Hepatocyte (in vitro differentiated cells): ENCODE results near the gene CHD1.

Experiments
- EZH2 ChIP-seq: fragments of 200-600 bp; sonication (generic); IDR thresholded peaks from 2 replicates; pipeline ENCODE4 v1.6.1; 2016; ENCODE audit warnings: antibody characterized with exemption, mild to moderate bottlenecking, borderline replicate concordance
- EZH2phosphoT487 ChIP-seq: fragments of 200-600 bp; sonication (generic); IDR thresholded peaks from one replicate; pipeline ENCODE4 v1.6.1; 2018; ENCODE audit warnings: antibody characterized with exemption, mild to moderate bottlenecking, low read depth, moderate library complexity; ENCODE audit not compliant: unreplicated experiment, severe bottlenecking
- TF ChIP-seq, protein P1 (sequence below): fragments of 200-600 bp; sonication (generic); IDR thresholded peaks from 2 replicates; pipeline ENCODE4 v1.5.1; 2016; ENCODE audit warnings: antibody characterized with exemption, mild to moderate bottlenecking; ENCODE audit not compliant: poor library complexity

DNA sequence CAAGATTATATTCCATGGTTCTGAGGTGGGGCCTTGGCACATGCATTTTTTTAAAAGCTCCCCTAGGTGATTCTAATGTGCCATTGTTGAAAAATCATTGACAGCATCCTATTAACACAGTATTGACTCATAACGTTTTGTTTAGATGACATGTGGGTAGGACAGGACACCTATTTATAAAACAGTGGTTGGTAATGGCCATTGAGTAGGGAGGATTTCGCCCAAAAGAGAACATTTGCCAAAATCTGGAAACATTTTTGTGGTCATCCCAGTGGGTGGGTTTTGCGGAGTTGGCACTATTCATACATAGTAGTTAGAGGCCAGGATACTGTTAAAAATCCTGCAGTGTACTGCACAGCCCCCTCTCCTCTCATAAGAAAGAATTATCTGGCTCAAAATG, 6.4 kb upstream of the CHD1 start:
- TF ChIP-seq, protein P1, sequence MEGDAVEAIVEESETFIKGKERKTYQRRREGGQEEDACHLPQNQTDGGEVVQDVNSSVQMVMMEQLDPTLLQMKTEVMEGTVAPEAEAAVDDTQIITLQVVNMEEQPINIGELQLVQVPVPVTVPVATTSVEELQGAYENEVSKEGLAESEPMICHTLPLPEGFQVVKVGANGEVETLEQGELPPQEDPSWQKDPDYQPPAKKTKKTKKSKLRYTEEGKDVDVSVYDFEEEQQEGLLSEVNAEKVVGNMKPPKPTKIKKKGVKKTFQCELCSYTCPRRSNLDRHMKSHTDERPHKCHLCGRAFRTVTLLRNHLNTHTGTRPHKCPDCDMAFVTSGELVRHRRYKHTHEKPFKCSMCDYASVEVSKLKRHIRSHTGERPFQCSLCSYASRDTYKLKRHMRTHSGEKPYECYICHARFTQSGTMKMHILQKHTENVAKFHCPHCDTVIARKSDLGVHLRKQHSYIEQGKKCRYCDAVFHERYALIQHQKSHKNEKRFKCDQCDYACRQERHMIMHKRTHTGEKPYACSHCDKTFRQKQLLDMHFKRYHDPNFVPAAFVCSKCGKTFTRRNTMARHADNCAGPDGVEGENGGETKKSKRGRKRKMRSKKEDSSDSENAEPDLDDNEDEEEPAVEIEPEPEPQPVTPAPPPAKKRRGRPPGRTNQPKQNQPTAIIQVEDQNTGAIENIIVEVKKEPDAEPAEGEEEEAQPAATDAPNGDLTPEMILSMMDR, result no peak
- TF ChIP-seq EZH2 (no peak), EZH2phosphoT487 (no peak)
